Cerebellar nuclear complex (tissue), 1 donor: ENCODE data around the gene PGGT1B.
A peak's percentile ranks its signal among the peaks of the same experiment; 100 is the strongest.
"Not testable (repeated sequence)": the region's sequence is repeated elsewhere in the genome, so short reads cannot be mapped to it uniquely, and the experiment has no call there.

Source experiments
- DNase-seq, 2 experiments: peaks; one replicate each; lab custom pipeline; 2025; lab: John Stamatoyannopoulos, UW

The PGGT1B gene

DNA sequence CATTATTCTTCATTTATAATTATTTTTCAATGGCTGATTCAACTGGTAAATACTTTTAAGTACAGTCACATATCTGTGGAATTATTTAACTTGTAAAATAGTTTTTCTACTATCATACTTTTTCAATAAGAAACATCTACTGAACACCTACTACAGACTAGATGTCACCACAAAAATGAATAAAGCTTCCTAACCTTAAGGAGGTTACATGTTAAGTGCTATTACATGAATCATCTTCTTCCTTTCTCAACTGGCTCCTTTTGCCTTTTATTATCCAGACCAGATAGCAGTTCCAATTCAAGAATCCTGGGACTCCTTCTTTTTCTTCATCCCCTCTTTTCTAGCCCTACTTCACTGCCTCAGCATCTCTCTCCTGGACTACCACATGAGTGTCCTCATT lies 4.7 kb downstream of the PGGT1B start:
- DNase-seq, result no peak

DNA sequence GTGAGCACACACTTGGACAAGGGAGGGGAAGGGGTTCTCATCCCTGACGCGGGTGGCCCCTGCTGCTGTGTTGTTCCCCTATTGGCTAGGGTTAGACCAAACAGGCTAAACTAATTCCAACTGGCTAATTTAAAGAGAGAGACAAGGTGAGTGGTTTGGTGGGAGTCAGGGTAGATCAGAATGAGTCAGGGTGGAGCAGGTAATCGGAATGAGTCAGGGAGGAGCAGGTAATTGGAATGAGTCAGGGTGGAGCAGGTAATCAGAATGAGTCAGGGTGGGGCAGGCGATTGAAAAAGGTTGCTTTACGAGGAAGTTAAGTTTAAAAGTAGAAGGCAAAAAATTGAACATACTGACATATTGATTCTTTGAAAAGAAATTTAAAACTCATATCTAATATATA lies 13.3 kb downstream of the PGGT1B start:
- DNase-seq, result not testable (repeated sequence)

DNA sequence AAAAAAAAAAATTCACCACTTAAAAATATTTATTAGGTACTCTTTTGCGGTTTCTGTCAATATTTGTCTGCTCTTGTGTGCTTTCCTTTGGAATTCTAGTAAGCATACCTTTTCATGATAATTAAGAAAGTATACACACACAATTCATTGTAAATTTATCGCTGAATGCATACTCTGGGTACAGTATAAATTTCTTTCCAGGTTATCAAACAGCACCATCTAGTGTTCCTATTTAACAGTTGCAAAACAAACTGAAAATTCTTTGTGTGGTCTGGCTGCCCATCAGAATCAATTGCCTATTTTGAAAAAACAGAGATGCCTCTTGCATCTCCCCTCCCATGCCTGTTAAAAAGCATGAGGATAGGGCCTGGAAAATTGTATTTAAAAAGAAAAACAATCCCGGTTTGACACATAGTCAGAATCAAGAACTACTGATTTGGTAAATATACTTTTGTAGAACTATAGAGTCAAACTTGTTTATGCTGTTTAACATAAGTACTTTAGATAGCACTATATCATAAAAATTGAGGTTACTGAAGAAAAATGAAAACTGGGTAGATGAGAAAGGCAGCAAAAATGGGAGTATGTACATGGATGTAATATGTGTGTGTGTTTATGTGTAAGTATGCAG lies 16.2 kb downstream of the PGGT1B start:
- DNase-seq, result peak in 1 of 2 experiments; percentile 1

DNA sequence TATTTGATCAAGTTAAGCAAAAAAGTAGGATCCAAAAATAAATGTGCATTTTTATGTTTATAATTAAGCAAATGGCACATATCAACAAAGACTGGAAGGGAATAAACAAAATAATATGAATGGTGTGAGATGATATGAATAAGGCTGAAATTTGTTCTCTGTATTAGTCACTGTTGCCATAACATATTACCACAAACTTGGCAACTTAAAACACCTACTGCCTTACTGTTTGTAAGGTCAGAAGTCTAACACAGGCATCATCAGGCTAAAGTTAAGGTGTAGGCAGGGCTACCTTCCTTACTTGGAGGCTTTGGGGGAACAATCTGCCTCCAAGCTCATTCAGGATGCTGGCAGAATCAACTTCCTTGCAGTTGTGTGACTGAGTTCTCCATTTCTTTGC lies 19.3 kb downstream of the PGGT1B start:
- DNase-seq, result no peak

DNA sequence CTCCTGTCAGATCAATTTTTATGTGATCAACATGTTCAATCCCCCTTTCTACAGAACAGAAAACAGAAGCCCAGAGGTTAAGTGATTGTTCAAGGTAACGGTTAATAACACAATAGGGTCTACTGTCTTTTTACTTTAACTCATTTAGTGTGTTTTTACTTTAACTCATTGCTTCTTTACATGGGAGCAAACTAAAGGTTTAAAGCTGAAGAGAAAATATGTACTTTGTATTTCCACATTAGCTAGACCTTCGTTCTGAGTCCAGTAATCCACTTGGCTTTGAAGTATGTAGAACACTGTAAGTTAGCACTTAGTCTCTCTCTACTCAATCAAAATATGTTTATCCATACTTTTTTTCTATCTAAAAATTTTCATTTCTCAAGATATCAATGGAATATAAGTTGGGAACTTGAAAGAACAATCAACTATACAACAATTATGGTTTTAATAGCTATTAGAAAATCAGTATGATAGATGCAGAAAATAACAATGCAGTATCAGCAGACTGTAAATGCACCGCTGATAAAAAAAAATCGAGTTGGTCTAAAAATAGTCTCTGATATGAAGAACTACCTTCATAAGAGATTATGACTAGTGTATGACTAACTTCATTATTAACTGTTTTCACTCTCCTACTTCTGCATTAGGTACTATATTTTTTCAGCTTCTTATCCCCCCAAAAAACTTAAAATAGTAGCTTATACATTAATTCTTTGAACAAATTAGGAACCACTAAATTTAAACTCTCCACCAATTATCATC lies 20.6 kb downstream of the PGGT1B start:
- no peak for DNase-seq

DNA sequence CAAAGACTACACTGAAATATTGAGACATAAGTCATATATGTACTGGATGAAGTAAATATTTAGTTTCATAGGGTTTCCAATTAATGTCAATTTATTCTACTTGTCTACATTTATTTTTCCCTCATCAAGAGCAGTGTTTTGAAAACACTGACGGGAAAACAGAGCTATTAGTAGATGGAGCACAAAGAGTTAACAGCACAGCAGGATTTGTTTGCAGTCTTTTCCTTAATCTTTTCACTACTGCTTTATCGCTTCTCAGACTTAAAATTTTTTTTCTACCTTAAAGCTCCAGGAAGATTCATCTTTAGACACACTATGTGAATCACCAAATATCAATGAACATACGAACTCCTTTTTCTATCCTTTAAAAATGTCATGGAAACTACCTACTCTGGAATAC lies 25.6 kb downstream of the PGGT1B start:
- DNase-seq, result no peak

DNA sequence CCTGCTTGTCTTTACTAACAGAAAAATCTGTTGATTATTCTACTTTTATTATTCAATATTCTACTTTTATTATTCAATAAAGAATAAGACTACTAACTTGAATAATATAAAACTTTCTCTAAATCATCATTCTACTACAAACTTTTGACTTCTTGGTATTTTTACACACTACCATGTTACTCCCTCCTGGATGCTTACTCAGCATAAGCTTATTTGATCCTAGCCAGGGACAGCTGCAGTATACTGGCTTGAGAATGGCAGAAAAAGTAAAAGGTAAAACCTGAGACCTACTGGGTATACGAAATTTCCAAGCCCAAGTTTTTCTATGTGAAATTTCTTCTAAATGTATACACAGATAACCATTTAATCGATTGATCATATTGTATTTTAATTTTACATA lies 26.1 kb downstream of the PGGT1B start:
- DNase-seq, result no peak

DNA sequence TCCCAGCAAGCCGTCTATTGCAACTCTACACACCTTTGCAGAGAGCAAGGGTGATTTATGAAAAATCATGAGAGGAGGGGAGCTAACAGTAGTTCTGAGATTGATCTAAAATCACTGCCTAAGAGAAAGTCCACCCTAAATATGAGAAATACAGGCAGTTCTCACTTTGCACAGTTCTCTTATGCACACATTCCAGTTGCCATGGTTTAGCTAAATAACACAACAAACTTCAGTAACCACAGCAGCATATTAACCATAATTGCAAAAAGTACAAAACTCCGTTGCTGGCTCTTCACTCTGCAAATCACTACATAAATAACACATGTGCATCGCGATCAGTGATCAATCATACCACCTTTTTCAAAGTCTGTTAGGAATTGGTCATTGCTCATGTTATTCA lies 31.1 kb downstream of the PGGT1B start:
- no peak for DNase-seq

DNA sequence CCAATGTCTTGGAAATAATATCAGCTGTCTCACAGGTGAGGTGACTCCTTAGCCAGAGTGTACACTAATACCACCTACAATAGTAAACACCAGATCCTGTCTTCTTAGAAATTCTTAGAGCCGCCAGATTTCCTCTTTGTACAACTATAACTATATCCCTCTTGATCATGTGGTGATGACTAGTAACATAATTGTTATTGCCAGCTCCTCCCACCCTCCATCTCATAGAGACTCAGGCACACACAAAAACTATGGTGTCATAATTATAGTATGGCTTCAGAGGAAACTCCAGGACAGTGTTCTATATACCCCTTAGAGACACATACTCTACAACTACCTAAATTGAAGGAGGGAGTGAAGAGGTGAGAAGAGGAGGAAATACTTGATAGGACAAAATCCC lies 33.1 kb downstream of the PGGT1B start:
- DNase-seq, result no peak

DNA sequence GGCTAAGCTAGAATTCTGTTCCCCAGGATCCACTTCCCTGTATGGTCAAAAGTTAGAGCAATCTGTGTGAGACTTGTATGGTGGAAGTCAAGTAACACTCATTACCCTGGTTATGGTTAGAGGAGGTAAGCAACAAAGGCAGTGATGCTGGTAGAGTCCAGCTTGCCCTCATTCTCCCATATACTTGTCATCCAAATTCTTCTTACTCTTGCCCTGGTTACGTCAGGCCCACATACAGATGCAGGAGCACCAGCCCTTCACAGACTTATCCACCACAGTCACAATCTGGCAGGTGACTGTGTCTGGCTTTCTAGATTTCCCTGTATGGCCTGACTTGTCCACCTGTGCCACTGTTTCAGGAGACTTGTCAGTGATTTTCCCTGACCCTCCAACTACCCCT lies 35.4 kb downstream of the PGGT1B start:
- DNase-seq, result no peak

DNA sequence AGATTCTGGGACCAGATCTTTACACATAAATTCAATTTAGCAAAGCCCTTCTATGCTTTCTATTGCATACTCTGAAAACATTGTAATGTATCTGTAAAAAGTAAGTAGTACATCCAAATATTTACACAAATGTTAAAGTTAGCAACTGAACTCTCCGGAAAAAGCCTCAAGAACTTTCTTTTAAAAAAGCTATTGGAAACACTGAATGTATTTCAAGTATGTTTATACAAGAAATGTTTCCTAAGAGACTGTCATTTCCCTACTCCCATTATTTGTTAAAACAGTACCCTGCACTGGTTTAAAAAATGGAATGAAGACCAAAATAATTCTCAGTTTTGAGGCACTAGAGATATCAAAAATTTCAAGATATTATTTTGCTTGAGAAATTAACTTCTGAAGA lies 48.1 kb downstream of the PGGT1B start:
- DNase-seq, result no peak

DNA sequence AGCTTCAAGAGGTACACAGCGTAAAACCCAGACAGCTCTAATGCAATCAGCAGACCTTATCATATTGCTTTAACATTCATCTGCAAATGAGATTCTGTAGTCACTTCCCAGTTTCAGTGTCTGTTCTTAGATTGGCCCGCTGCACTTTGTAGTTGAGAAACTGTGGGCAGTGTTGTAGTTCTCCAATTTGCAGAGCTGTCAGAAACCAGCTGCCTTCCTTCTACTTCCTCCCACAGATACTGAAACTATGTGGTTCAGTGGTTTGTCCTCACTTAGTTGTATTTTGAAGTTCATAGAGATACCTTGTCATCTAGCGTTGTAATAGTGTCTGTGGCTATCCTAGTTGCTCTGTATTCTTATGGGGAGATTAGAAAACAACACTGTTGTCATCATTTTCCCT lies 53.4 kb downstream of the PGGT1B start:
- DNase-seq, result no peak

DNA sequence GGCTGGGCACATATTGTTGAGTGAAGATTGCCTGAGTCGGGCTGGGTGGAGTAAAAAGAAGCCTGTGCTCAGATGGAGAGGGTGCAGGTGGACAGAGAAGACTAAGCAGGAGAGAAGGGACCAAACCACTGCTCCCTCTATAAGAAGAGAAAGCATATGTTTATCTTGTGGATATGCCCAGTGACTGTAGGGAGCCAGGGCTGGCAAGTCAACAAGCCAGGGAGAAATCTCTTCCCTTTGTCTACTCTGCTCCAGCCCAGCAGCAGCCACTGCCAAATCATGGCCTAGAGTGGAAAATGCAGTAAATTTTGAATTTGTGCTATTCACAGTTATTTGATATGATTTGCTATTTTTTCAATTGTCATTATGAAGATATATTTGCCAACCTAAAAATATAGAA lies 59.7 kb downstream of the PGGT1B start:
- DNase-seq, result no peak

DNA sequence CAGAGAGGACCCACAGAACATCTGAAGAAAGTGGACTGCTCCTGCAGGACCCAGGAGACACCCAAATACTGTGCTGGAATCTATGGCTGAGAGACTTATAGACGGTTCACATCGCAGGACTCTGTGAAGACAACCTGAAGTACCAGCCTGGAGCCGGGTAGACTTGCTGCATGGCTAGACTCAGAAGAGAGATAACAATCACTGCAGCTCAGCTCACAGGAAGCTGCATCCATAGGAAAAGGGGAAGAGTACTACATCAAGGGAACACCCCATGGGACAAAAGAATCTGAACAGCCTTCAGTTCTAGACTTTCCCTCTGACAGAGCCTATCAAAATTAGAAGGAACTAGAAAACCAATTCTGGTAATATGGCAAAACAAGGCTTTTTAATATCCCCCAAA lies 66.5 kb downstream of the PGGT1B start:
- no peak for DNase-seq

DNA sequence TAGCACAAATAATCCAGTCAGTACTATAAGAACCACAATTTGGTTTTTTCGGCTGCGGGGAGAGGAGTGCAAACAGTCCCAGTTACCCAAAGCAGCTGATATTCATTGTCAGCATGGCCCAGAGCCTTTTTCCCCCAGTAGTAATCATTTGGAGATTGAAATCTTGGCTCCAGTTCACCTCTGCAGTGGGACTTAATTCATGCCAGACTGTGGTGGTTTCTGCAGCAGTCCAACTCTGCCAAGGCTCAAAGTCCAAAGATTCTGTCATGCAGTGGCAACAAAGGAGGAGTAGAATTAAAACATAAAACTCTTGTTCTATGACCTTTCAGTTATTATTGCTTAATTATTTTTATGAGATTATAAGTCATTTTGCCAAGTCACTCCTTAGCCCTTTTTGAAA lies 68.0 kb downstream of the PGGT1B start:
- no peak for DNase-seq

DNA sequence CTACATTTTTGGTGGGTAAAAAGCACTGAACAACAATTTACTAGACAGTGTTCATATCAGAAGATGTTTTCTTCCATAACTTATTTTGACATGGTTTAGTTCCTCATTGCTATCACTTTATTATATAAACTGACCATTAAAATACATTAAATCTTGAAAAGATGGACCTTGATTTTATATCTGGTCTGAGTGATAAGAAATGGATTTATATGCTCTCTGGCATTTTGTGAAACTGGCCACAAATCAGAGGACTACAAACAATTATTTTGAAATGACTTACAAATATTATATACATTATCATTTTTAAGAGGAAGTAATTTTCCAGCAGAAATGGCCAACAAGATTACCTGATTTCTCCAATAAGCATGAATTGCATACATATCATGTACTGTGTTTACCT lies 69.4 kb downstream of the PGGT1B start:
- no peak for DNase-seq

DNA sequence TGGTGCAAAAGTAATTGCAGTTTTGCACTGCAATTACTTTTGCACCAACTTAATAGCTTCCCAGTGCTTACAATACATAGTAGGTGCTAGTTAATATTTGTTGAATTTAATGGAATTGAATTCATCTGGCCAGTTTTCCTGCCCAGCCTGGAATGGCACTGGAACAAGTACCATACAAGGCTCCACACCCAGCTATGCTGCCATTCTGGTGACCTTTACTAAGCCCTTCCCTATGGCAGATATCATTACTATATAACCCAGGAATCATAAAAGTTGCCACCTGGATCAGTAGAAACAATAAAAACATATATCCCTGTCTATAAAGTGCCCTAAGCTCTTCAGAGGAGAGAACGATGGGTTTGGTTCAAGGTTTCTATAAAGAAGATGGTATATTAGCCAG lies 70.6 kb downstream of the PGGT1B start:
- DNase-seq, result no peak

DNA sequence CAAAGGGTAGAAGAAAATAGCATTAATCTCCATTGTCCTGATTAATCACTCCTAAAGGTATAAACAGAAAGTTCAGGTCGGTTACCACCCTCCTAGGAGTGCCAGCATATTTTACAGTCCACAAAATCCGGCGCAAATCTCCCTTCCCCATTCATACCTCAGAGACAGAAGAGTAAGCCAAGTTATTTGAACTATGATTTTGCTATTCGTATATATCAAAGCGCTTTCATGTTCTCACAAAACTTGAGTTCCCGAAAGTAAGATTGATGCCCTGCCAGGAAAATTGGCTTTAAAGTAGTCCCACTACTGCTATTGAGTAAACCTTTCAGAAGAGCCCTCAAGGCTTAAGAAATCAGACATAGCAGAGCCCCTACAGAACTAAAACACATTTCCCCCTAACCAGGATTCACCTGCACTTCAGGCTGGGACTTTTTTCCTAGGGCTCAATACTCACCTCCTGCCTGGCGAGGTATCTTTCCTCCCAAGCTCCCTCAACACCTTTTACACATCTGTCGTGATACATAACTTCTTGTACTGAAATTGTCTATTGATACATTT lies 71.1 kb downstream of the PGGT1B start:
- no peak for DNase-seq

DNA sequence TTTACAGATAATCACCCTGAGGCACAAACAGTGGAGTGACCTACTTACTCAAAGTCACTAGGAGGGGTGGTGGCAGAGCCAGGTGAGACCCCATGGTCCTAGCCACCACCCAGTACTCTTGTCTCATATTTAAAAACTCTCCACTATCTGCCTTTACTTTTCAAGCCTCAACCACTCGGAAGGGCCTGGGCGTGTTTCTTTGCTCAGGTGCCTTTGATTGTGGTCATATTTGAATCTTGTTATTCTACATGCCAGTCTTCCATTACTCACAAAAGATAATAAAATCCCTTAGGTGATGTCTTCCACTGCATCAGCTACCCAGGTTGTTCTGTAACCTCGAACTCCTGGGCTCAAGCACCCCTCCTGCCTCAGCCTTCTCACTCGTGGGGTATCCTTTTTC lies 72.3 kb downstream of the PGGT1B start:
- DNase-seq, result no peak

DNA sequence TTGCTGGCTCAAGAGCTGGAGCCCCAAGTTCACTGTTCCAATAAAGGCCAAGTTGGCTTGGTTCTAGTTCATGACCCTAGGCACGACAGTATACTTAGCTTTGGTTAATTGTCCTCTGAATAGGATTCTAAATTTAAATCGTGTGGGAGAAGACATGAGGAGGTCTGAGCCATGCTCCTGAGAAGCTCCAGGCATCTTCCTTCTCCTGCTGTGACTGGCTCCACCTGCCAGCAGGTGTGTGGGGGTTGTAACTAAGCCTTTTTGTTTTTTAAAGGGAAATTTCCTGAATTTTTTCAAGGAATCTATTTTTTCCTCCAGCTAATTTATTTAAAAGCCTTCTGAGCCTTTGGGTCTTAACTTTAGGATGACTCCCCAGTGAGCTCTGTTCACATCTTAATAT lies 72.8 kb downstream of the PGGT1B start:
- DNase-seq, result no peak

DNA sequence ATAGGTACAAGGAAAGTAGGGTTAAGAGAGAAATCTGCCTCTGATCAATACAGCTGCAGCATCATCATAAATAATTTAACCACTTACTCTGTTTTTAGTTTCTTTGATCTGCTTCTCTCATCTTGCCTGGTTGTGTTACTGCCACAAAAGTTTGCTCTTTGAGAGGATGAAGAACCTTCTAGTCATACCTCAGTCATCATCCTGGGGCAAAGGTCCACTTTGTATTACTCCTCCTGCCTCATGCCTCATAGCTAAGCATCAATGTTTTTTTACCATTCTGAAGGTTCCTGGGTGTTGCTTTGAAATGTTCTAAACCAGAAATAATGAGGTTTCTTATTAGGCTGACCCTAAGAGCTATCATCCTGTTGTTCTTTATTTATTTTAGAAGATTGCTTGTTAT lies 75.9 kb downstream of the PGGT1B start:
- DNase-seq, result no peak

DNA sequence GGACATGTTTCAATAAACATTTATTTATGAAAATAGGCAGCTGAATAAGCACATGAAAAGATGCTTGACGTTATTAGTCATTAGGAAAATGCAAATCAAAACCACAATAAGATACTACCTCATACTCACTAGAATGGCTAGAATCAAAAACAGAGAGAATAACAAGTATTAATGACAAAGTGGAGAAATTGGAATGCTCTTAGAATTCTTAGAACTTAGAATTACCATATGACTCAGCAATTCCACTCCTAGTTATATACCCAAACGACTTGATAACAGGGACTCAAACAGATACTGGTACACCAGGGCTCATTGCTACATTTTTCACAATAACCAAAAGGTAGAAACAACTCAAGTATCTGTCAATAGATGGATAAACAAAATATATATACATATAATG lies 77.9 kb downstream of the PGGT1B start:
- DNase-seq, result no peak

DNA sequence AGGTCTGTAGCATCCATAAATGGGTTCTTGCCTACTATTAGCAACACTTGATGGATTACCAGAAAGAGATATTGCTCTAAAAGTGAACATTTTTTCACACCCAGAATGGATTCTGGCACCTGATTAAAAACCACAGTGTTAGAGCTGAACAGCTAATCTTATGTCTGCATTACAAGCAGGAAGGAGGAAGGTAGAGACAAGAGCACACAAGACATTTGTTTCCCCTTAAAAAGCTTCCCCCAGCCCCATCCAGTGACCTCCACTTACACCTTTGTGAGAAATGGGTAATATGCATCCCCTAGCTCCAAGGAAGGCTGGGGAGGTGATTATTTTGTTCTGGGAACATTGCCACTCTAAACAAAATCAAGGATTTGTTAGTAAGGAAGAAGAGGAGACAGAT lies 80.9 kb downstream of the PGGT1B start:
- no peak for DNase-seq
